Neural cell (in vitro differentiated cells): Measurements from ENCODE around the gene FBXO42. TPM values are rescaled to one million over a fixed set of nuclear protein-coding genes. Genes with fewer than 3 reads are reported as not detected.

ENCODE experiments used
- H2AFZ ChIP-seq: fragments of 200-600, 300-800 bp; sonication (generic), shearing (Covaris generic); 2 replicates; pipeline ENCODE4 v1.6.0; 2014; ENCODE audit warnings: low read depth, mild to moderate bottlenecking, antibody characterized with exemption, low read length, moderate library complexity
- H3F3A ChIP-seq: fragments of 200-600 bp; shearing (Covaris generic); 2 replicates; pipeline ENCODE4 v1.6.1; 2016; ENCODE audit warnings: mild to moderate bottlenecking, moderate library complexity, mixed read lengths, antibody characterized with exemption, low read length; ENCODE audit not compliant: insufficient read depth, poor library complexity, severe bottlenecking
- H3K27ac ChIP-seq: fragments of 200-600, 300-800 bp; sonication (generic), shearing (Covaris generic); 2 replicates; pipeline ENCODE4 v1.5.1; 2014; ENCODE audit warnings: mild to moderate bottlenecking, low read length, moderate library complexity
- H3K27me3 ChIP-seq: fragments of 300-800, 200-600 bp; sonication (generic), shearing (Covaris generic); 2 replicates; pipeline ENCODE4 v1.6.0; 2014; ENCODE audit warnings: mild to moderate bottlenecking, low read depth, low read length, moderate library complexity; ENCODE audit not compliant: insufficient read depth
- H3K36me3 ChIP-seq: fragments of 300-800, 200-600 bp; sonication (generic), shearing (Covaris generic); 2 replicates; pipeline ENCODE4 v1.5.1; 2014; ENCODE audit warnings: mild to moderate bottlenecking, antibody characterized with exemption, low read length, moderate library complexity; ENCODE audit not compliant: insufficient read depth
- H3K4me2 ChIP-seq: fragments of 300-800, 200-600 bp; sonication (generic), shearing (Covaris generic); 2 replicates; pipeline ENCODE4 v1.6.0; 2014; ENCODE audit warnings: mild to moderate bottlenecking, low read length
- H3K4me3 ChIP-seq: fragments of 300-800, 200-600 bp; sonication (generic), shearing (Covaris generic); 2 replicates; pipeline ENCODE4 v1.5.1; 2014; ENCODE audit warnings: mild to moderate bottlenecking, low read length, moderate library complexity
- H3K79me2 ChIP-seq: fragments of 200-600 bp; shearing (Covaris generic); replicated peaks from 2 replicates; pipeline ENCODE4 v1.6.0; 2014; ENCODE audit warnings: mild to moderate bottlenecking, low read length, moderate library complexity; ENCODE audit not compliant: insufficient read depth
- H3K9ac ChIP-seq: fragments of 300-800, 200-600 bp; sonication (generic), shearing (Covaris generic); 2 replicates; pipeline ENCODE4 v1.6.1; 2016; ENCODE audit warnings: mild to moderate bottlenecking, low read length, mixed read lengths
- H3K9me2 ChIP-seq: fragments of 200-600 bp; shearing (Covaris generic); 2 replicates; pipeline ENCODE4 v1.6.1; 2016; ENCODE audit warnings: mild to moderate bottlenecking, low read length, mixed read lengths; ENCODE audit not compliant: insufficient read depth
- H3K9me3 ChIP-seq: fragments of 200-600, 300-800 bp; sonication (generic), shearing (Covaris generic); 2 replicates; pipeline ENCODE4 v1.6.1; 2016; ENCODE audit warnings: mild to moderate bottlenecking, mixed run types, low read length, moderate library complexity, mixed read lengths
- H4K20me1 ChIP-seq: fragments of 200-600 bp; shearing (Covaris generic); 2 replicates; pipeline ENCODE4 v1.6.1; 2016; ENCODE audit warnings: mild to moderate bottlenecking, mixed run types; ENCODE audit not compliant: insufficient read depth
- EP300 ChIP-seq: fragments of 450-650 bp; conservative IDR thresholded peaks from 2 replicates; pipeline ENCODE4 v1.6.1; 2014; ENCODE audit warnings: antibody characterized with exemption, mild to moderate bottlenecking, moderate library complexity; ENCODE audit not compliant: poor library complexity, severe bottlenecking
- EZH2 ChIP-seq: fragments of 200-600, 300-800 bp; shearing (Covaris generic), sonication (generic); IDR thresholded peaks from 2 replicates; pipeline ENCODE4 v1.6.1; 2014; ENCODE audit warnings: antibody characterized with exemption, low read length, borderline replicate concordance, mild to moderate bottlenecking; ENCODE audit not compliant: insufficient read depth, poor library complexity, severe bottlenecking
- MXI1 ChIP-seq: fragments of 450-650 bp; conservative IDR thresholded peaks from 2 replicates; pipeline ENCODE4 v1.6.1; 2014; ENCODE audit warnings: antibody characterized with exemption, mild to moderate bottlenecking; ENCODE audit not compliant: poor library complexity, severe bottlenecking
- POLR2AphosphoS5 ChIP-seq: IDR thresholded peaks from 2 replicates; pipeline ENCODE4 v1.6.1; 2012
- RAD21 ChIP-seq: fragments of 450-650 bp; conservative IDR thresholded peaks from 2 replicates; pipeline ENCODE4 v1.6.1; 2014; ENCODE audit warnings: antibody characterized with exemption, mild to moderate bottlenecking, moderate library complexity
- SMC3 ChIP-seq: fragments of 450-650 bp; conservative IDR thresholded peaks from 2 replicates; pipeline ENCODE4 v1.6.1; 2014; ENCODE audit warnings: antibody characterized with exemption, mild to moderate bottlenecking, moderate library complexity; ENCODE audit not compliant: poor library complexity
- TAF1 ChIP-seq: IDR thresholded peaks from 2 replicates; pipeline ENCODE4 v1.6.1; 2012; ENCODE audit warnings: low read depth
- polyA plus RNA-seq: library from polyadenylated mRNA; depleted of rRNA; stranded (reverse); fragments of >200 nt; gene quantifications from 2 replicates; pipeline ENCODE4 v1.2.3, GENCODE V29; 2014
- TF ChIP-seq, protein P1 (sequence below): fragments of 450-650 bp; IDR thresholded peaks from 2 replicates; pipeline ENCODE4 v1.5.1; 2014; ENCODE audit warnings: antibody characterized with exemption, mild to moderate bottlenecking, moderate library complexity; ENCODE audit not compliant: poor library complexity, severe bottlenecking
- TF ChIP-seq, protein P2 (sequence below): IDR thresholded peaks from 2 replicates; pipeline ENCODE4 v1.6.1; 2012; ENCODE audit warnings: borderline replicate concordance

FBXO42 gene
- polyA plus RNA-seq, 1 donor from 2014 or later, result 30.1 TPM

- no peak overlapping the region for H3K4me3 ChIP-seq
- TF ChIP-seq, protein P1, sequence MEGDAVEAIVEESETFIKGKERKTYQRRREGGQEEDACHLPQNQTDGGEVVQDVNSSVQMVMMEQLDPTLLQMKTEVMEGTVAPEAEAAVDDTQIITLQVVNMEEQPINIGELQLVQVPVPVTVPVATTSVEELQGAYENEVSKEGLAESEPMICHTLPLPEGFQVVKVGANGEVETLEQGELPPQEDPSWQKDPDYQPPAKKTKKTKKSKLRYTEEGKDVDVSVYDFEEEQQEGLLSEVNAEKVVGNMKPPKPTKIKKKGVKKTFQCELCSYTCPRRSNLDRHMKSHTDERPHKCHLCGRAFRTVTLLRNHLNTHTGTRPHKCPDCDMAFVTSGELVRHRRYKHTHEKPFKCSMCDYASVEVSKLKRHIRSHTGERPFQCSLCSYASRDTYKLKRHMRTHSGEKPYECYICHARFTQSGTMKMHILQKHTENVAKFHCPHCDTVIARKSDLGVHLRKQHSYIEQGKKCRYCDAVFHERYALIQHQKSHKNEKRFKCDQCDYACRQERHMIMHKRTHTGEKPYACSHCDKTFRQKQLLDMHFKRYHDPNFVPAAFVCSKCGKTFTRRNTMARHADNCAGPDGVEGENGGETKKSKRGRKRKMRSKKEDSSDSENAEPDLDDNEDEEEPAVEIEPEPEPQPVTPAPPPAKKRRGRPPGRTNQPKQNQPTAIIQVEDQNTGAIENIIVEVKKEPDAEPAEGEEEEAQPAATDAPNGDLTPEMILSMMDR, result no peak
- TF ChIP-seq RAD21 (no peak), EP300 (no peak), MXI1 (no peak), SMC3 (no peak), EZH2 (no peak), TAF1 (no peak), POLR2AphosphoS5 (no peak)
- TF ChIP-seq, protein P2, sequence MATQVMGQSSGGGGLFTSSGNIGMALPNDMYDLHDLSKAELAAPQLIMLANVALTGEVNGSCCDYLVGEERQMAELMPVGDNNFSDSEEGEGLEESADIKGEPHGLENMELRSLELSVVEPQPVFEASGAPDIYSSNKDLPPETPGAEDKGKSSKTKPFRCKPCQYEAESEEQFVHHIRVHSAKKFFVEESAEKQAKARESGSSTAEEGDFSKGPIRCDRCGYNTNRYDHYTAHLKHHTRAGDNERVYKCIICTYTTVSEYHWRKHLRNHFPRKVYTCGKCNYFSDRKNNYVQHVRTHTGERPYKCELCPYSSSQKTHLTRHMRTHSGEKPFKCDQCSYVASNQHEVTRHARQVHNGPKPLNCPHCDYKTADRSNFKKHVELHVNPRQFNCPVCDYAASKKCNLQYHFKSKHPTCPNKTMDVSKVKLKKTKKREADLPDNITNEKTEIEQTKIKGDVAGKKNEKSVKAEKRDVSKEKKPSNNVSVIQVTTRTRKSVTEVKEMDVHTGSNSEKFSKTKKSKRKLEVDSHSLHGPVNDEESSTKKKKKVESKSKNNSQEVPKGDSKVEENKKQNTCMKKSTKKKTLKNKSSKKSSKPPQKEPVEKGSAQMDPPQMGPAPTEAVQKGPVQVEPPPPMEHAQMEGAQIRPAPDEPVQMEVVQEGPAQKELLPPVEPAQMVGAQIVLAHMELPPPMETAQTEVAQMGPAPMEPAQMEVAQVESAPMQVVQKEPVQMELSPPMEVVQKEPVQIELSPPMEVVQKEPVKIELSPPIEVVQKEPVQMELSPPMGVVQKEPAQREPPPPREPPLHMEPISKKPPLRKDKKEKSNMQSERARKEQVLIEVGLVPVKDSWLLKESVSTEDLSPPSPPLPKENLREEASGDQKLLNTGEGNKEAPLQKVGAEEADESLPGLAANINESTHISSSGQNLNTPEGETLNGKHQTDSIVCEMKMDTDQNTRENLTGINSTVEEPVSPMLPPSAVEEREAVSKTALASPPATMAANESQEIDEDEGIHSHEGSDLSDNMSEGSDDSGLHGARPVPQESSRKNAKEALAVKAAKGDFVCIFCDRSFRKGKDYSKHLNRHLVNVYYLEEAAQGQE, result no peak
- peaks cover 2% of the 10 kb centered on the region for H3K79me2 ChIP-seq
- H3K9ac ChIP-seq, result no peak overlapping the region
- no peak overlapping the region for H3K4me2 ChIP-seq
- H2AFZ ChIP-seq, result no peak overlapping the region
- H3K9me2 ChIP-seq, result no peaks in the 10 kb centered on the region
- H4K20me1 ChIP-seq, result no peaks in the 10 kb centered on the region
- H3K27me3 ChIP-seq, result no peaks in the 10 kb centered on the region
- H3F3A ChIP-seq, result no peaks in the 10 kb centered on the region
- H3K9me3 ChIP-seq, result no peaks in the 10 kb centered on the region
- no peak overlapping the region for H3K27ac ChIP-seq
- H3K36me3 ChIP-seq, result no peaks in the 10 kb centered on the region
Measured at GRCh38 chr1:16356867-16357266, 4.6 kb upstream of the FBXO42 start.

DNA sequence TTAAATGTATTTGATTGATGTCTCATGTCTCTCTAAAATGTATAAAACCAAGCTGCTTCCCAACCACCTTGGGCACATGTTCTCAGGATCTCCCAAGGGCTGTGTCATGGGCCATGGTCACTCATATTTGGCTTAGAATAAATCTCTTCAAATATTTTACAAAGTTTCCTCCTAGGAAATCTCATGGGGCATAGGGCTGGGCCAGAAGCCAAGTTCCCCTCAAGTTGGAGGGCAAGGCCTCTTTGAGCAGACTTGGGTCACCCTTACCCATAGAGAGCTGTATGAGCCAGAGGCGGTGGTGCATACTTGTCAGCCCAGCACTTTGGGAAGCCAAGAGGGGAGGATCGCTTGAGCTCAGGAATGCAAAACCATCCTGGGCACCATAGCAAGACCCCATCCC is 2.3 kb upstream of the FBXO42 start:
- Histone ChIP-seq H3K36me3 (no peaks in the 10 kb centered on the region), H3K9me3 (no peaks in the 10 kb centered on the region), H3K9me2 (no peaks in the 10 kb centered on the region)

More for the DNA sequence above, 2.3 kb upstream of the FBXO42 start:
- Histone ChIP-seq H3K79me2 (peaks cover 19% of the 10 kb centered on the region), H3K27ac (no peak overlapping the region), H3K4me3 (no peak overlapping the region), H3K9ac (no peak overlapping the region), H3K4me2 (no peak overlapping the region), H3K27me3 (no peaks in the 10 kb centered on the region), H3F3A (no peaks in the 10 kb centered on the region), H2AFZ (no peak overlapping the region), H4K20me1 (no peaks in the 10 kb centered on the region)
- TF ChIP-seq RAD21, result no peak
- TF ChIP-seq TAF1, result no peak
- TF ChIP-seq, protein P1, result no peak
- no peak for TF ChIP-seq SMC3
- TF ChIP-seq EZH2, result no peak
- TF ChIP-seq EP300, result no peak
